HUES6 (cell line): ENCODE results near the gene RASGRP4.

Experiments used
- H3K27ac ChIP-seq: 2 replicates; pipeline ENCODE4 v1.7.0; 2013; ENCODE audit warnings: low read depth, mild to moderate bottlenecking, low read length, inconsistent platforms
- H3K27me3 ChIP-seq: 2 replicates; pipeline ENCODE4 v1.6.1; 2013; ENCODE audit warnings: low read length; ENCODE audit not compliant: control insufficient read depth, insufficient read depth
- H3K36me3 ChIP-seq: 2 replicates; pipeline ENCODE4 v1.6.1; 2013; ENCODE audit warnings: low read length; ENCODE audit not compliant: control insufficient read depth, insufficient read depth
- H3K4me1 ChIP-seq: 2 replicates; pipeline ENCODE4 v1.6.1; 2013; ENCODE audit warnings: low read length; ENCODE audit not compliant: control insufficient read depth, insufficient read depth
- H3K4me3 ChIP-seq: 2 replicates; pipeline ENCODE4 v1.5.1; 2013; ENCODE audit warnings: low read depth, low read length
- H3K9ac ChIP-seq: one replicate; pipeline ENCODE4 v1.6.1; 2013; ENCODE audit warnings: mild to moderate bottlenecking, low read length
- H3K9me3 ChIP-seq: 2 replicates; pipeline ENCODE4 v1.6.1; 2013; ENCODE audit warnings: low read depth, low read length; ENCODE audit not compliant: control insufficient read depth, insufficient read depth

The RASGRP4 gene

GRCh38 chr19:38458991-38459390 lies 33.0 kb upstream of the RASGRP4 start:
- Histone ChIP-seq H3K27ac (no peak overlapping the region), H3K27me3 (no peaks in the 10 kb centered on the region), H3K4me3 (no peak overlapping the region), H3K9me3 (no peaks in the 10 kb centered on the region), H3K4me1 (no peaks in the 10 kb centered on the region), H3K9ac (no peak overlapping the region), H3K36me3 (peaks cover 39% of the 10 kb centered on the region)

GRCh38 chr19:38457690-38458405 lies 31.8 kb upstream of the RASGRP4 start:
- H3K36me3 ChIP-seq = peaks cover 34% of the 10 kb centered on the region
- no peak overlapping the region for H3K4me3 ChIP-seq
- H3K27me3 ChIP-seq = no peaks in the 10 kb centered on the region
- H3K27ac ChIP-seq = no peak overlapping the region
- no peaks in the 10 kb centered on the region for H3K4me1 ChIP-seq
- H3K9me3 ChIP-seq = no peaks in the 10 kb centered on the region
- no peak overlapping the region for H3K9ac ChIP-seq

GRCh38 chr19:38457202-38457601 lies 31.2 kb upstream of the RASGRP4 start:
- H3K4me3 ChIP-seq = no peak overlapping the region
- peaks cover 31% of the 10 kb centered on the region for H3K36me3 ChIP-seq
- H3K27ac ChIP-seq = no peak overlapping the region
- H3K9me3 ChIP-seq = no peaks in the 10 kb centered on the region
- H3K4me1 ChIP-seq = no peaks in the 10 kb centered on the region
- no peaks in the 10 kb centered on the region for H3K27me3 ChIP-seq
- H3K9ac ChIP-seq = no peak overlapping the region

- H3K27me3 ChIP-seq = no peaks in the 10 kb centered on the region
Measured at GRCh38 chr19:38455031-38455430, 29.0 kb upstream of the RASGRP4 start.

GRCh38 chr19:38453596-38453995 lies 27.6 kb upstream of the RASGRP4 start:
- peaks cover 27% of the 10 kb centered on the region for H3K36me3 ChIP-seq
- no peak overlapping the region for H3K27ac ChIP-seq

More at GRCh38 chr19:38455031-38455430, 29.0 kb upstream of the RASGRP4 start:
- no peak overlapping the region for H3K9ac ChIP-seq
- H3K36me3 ChIP-seq = peaks cover 33% of the 10 kb centered on the region
- no peak overlapping the region for H3K27ac ChIP-seq
- H3K4me1 ChIP-seq = no peaks in the 10 kb centered on the region
- H3K9me3 ChIP-seq = no peaks in the 10 kb centered on the region
- H3K4me3 ChIP-seq = no peak overlapping the region

GRCh38 chr19:38452430-38453366 lies 26.7 kb upstream of the RASGRP4 start:
- Histone ChIP-seq H3K4me1 (no peaks in the 10 kb centered on the region), H3K9ac (no peak overlapping the region), H3K27ac (no peak overlapping the region), H3K36me3 (peaks cover 28% of the 10 kb centered on the region), H3K9me3 (no peaks in the 10 kb centered on the region), H3K27me3 (no peaks in the 10 kb centered on the region), H3K4me3 (no peak overlapping the region; the same call in 1 of the 2 replicates)

More at GRCh38 chr19:38453596-38453995, 27.6 kb upstream of the RASGRP4 start:
- Histone ChIP-seq H3K27me3 (no peaks in the 10 kb centered on the region), H3K4me3 (no peak overlapping the region), H3K9ac (no peak overlapping the region), H3K4me1 (no peaks in the 10 kb centered on the region), H3K9me3 (no peaks in the 10 kb centered on the region)

- H3K9ac ChIP-seq = no peak overlapping the region
- no peaks in the 10 kb centered on the region for H3K9me3 ChIP-seq
- H3K4me3 ChIP-seq = no peak overlapping the region
- H3K27ac ChIP-seq = no peak overlapping the region
- no peaks in the 10 kb centered on the region for H3K4me1 ChIP-seq
- H3K27me3 ChIP-seq = no peaks in the 10 kb centered on the region
- peaks cover 20% of the 10 kb centered on the region for H3K36me3 ChIP-seq
Measured at GRCh38 chr19:38451629-38452028, 25.6 kb upstream of the RASGRP4 start.

GRCh38 chr19:38451036-38451435 lies 25.0 kb upstream of the RASGRP4 start:
- Histone ChIP-seq H3K4me3 (no peak overlapping the region), H3K27ac (no peak overlapping the region), H3K4me1 (no peaks in the 10 kb centered on the region), H3K27me3 (no peaks in the 10 kb centered on the region), H3K36me3 (peaks cover 22% of the 10 kb centered on the region), H3K9me3 (no peaks in the 10 kb centered on the region), H3K9ac (no peak overlapping the region)

- Histone ChIP-seq H3K27ac (no peak overlapping the region), H3K27me3 (no peaks in the 10 kb centered on the region), H3K9ac (no peak overlapping the region), H3K4me3 (no peak overlapping the region), H3K4me1 (no peaks in the 10 kb centered on the region), H3K9me3 (no peaks in the 10 kb centered on the region), H3K36me3 (peaks cover 24% of the 10 kb centered on the region; the same call in 1 of the 2 replicates)
Measured at GRCh38 chr19:38449518-38449917, 23.5 kb upstream of the RASGRP4 start.

- H3K4me3 ChIP-seq = no peak overlapping the region
- H3K27me3 ChIP-seq = no peaks in the 10 kb centered on the region
- H3K36me3 ChIP-seq = peaks cover 31% of the 10 kb centered on the region
- H3K9ac ChIP-seq = no peak overlapping the region
- H3K4me1 ChIP-seq = no peaks in the 10 kb centered on the region
- no peak overlapping the region for H3K27ac ChIP-seq
- H3K9me3 ChIP-seq = no peaks in the 10 kb centered on the region
Measured at GRCh38 chr19:38448225-38448624, 22.2 kb upstream of the RASGRP4 start.

- Histone ChIP-seq H3K4me3 (no peak overlapping the region), H3K27ac (no peak overlapping the region)
Measured at GRCh38 chr19:38445362-38445761, 19.3 kb upstream of the RASGRP4 start.

More at GRCh38 chr19:38445362-38445761, 19.3 kb upstream of the RASGRP4 start:
- Histone ChIP-seq H3K36me3 (peaks cover 27% of the 10 kb centered on the region), H3K9ac (no peak overlapping the region), H3K9me3 (no peaks in the 10 kb centered on the region), H3K4me1 (0 out of 2 replicates have a peak, but pooled peaks cover 2% of the 10 kb centered on the region), H3K27me3 (no peaks in the 10 kb centered on the region)
